ENCODE results near the gene TRPM4.

DNA sequence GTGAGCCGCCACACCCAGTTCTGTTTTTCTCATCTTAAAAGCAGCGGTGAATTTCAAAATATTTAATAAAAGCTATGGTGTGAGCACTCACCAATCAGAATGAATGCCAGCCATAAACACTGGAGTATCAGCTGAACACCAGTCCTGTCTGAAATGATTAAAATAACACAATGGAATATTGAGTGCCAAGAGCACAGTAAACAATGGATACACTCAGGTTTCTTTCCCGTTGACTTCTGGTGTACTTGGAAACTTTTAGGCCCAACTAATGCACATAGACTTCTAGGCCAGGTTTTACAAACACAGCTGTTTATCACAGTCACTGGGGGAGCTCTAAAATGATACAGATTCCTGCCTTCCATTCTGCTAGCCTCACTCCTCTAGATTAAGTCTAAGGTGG lies 99.1 kb downstream of the TRPM4 start:
- TF ChIP-seq, protein P1, sequence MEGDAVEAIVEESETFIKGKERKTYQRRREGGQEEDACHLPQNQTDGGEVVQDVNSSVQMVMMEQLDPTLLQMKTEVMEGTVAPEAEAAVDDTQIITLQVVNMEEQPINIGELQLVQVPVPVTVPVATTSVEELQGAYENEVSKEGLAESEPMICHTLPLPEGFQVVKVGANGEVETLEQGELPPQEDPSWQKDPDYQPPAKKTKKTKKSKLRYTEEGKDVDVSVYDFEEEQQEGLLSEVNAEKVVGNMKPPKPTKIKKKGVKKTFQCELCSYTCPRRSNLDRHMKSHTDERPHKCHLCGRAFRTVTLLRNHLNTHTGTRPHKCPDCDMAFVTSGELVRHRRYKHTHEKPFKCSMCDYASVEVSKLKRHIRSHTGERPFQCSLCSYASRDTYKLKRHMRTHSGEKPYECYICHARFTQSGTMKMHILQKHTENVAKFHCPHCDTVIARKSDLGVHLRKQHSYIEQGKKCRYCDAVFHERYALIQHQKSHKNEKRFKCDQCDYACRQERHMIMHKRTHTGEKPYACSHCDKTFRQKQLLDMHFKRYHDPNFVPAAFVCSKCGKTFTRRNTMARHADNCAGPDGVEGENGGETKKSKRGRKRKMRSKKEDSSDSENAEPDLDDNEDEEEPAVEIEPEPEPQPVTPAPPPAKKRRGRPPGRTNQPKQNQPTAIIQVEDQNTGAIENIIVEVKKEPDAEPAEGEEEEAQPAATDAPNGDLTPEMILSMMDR (IDR thresholded peaks at IDR 0.05; ENCODE audit: insufficient read depth, low read length, poor library complexity, severe bottlenecking), result no peak
- no peak for TF ChIP-seq EZH2phosphoT487 (conservative IDR thresholded peaks at IDR 0.05; ENCODE audit: low read length)

Data from SU-DHL-6 (cell line).